IPS-15b (cell line): ENCODE measurements around the gene TP53TG5.

Experiments
- H3K27me3 ChIP-seq: one replicate; pipeline ENCODE4 v1.6.1; 2013; ENCODE audit warnings: low read length; ENCODE audit not compliant: control insufficient read depth, insufficient read depth
- H3K36me3 ChIP-seq: one replicate; pipeline ENCODE4 v1.6.1; 2013; ENCODE audit warnings: low read length; ENCODE audit not compliant: control insufficient read depth, insufficient read depth
- H3K4me1 ChIP-seq: one replicate; pipeline ENCODE4 v1.6.1; 2013; ENCODE audit warnings: mild to moderate bottlenecking, low read length; ENCODE audit not compliant: control insufficient read depth, insufficient read depth
- H3K4me3 ChIP-seq: one replicate; pipeline ENCODE4 v1.5.1; 2013; ENCODE audit warnings: low read depth, low read length
- H3K9ac ChIP-seq: one replicate; pipeline ENCODE4 v1.6.1; 2013; ENCODE audit warnings: low read depth, mild to moderate bottlenecking, low read length
- H3K9me3 ChIP-seq: one replicate; pipeline ENCODE4 v1.6.1; 2013; ENCODE audit warnings: mild to moderate bottlenecking, low read length; ENCODE audit not compliant: control insufficient read depth, insufficient read depth

Gene TP53TG5

DNA sequence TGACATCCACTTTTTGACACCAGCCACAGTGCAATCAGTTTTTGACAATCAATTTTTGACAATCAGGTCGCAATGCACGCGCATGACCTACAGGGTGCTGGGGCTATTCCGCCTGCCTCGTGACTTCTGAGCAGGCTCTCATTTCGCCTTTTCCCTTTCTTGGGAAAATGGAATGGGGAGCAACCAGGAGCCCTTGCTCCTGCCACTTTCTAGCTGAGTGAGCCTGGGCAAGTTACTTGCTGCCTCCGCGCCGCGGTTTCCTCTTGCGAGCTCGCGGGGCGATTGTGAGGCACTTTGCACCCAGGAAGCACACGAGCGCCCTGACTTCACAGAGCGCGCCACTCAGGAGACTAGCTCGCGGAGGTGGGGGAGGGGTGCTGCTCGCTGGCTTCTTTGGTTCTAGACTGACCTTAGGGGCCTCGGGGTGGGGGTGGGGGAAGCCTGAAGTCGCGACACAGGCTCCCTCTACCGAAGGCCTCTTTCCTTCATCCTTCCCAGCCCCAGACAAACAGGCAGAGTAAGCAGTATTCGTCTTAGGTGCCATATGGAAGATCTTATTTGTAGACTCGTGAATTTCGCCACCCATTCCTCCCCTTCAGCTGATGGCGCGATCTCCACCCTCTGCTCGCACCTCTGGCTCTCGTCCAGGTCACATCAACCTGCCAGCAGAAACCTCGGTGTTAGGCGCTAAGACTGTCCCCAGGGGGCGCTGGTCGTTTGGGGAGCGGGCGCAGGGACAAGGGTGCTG, 4.6 kb downstream of the TP53TG5 start:
- H3K27me3 ChIP-seq: peaks cover 9% of the 10 kb centered on the region
- peaks cover 5% of the 10 kb centered on the region for H3K4me1 ChIP-seq
- H3K36me3 ChIP-seq: no peaks in the 10 kb centered on the region
- H3K4me3 ChIP-seq: peak overlapping the region; percentile 68
- H3K9me3 ChIP-seq: no peaks in the 10 kb centered on the region
- no peak overlapping the region for H3K9ac ChIP-seq

GRCh38 chr20:45372646-45373352, 5.3 kb downstream of the TP53TG5 start:
- Histone ChIP-seq H3K9ac (peak overlapping the region; percentile 37), H3K36me3 (peaks cover 2% of the 10 kb centered on the region), H3K4me1 (peaks cover 5% of the 10 kb centered on the region), H3K9me3 (no peaks in the 10 kb centered on the region), H3K4me3 (peak overlapping the region; percentile 68), H3K27me3 (peaks cover 9% of the 10 kb centered on the region)

GRCh38 chr20:45372241-45372640, 5.9 kb downstream of the TP53TG5 start:
- Histone ChIP-seq H3K4me3 (peak overlapping the region; percentile 68), H3K27me3 (peaks cover 9% of the 10 kb centered on the region), H3K9me3 (no peaks in the 10 kb centered on the region), H3K9ac (peak overlapping the region; percentile 37), H3K36me3 (peaks cover 7% of the 10 kb centered on the region), H3K4me1 (peaks cover 5% of the 10 kb centered on the region)

DNA sequence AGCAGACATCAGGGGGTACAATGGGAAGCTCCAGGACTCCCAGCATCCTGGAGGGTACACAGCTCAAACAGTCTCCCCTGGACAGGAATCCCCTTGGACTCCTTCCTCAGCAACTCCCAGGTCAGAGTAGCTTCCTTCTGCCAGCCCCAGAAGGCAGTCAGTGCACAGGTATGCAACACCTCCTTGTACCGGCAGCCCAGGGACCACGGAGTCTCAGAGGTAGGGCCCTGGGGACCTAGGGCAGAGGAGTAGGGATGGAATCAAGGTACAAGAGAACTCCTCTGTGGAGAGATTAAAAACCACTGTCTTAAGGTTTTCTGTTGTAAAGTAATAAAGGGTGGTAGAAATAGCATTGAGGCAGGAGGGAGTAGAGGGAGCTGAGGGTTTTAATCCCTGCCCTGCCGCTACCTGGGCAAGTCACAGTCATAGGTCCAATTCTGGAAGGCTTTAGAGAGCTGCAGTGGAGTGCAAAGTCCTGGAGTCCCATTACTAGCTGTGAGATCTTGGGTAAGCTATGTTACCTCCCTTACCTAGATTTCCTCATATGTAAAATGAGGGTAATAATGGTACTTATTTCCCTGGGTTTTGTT, 7.5 kb downstream of the TP53TG5 start:
- H3K9ac ChIP-seq: no peak overlapping the region
- no peak overlapping the region for H3K4me3 ChIP-seq
- peaks cover 9% of the 10 kb centered on the region for H3K27me3 ChIP-seq
- peaks cover 5% of the 10 kb centered on the region for H3K4me1 ChIP-seq
- peaks cover 15% of the 10 kb centered on the region for H3K36me3 ChIP-seq
- H3K9me3 ChIP-seq: no peaks in the 10 kb centered on the region

DNA sequence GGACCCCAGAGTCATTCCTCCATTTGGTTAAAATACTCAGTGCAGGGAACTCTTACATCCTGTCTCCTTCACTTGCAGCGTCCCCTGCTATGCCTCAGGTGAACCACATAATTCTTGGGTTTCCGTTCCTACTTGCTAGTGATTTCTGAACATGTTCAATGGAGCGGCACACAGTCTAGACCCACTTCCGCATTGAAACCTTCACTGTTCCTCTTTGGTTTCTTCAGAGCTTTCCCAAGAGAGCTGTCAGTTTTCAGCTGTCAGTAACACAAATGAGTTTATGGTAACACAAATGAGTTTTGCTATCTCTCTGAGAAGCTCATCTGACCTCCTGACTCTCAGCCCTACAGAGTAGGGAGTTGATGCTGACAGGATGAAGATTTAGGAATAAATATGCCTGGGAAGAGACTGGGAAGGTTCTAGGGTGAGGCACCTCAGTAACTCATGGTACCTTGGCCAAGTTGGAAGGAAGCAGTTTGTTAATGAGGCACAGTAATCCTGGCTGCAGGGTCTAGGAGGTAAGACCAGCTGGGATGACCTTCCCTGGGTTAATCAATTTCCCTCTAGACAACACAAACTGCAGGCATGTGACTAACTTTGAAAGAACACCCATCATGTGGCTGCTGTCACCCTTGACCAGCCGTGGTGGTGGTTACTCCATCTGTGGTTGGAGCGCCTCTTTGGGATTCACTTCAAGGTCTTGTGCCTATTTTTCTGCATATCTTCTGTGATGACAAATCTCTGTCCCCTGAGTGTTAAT, 9.7 kb downstream of the TP53TG5 start:
- Histone ChIP-seq H3K9ac (no peak overlapping the region), H3K36me3 (peaks cover 15% of the 10 kb centered on the region), H3K27me3 (peaks cover 9% of the 10 kb centered on the region), H3K4me3 (no peak overlapping the region), H3K4me1 (peaks cover 10% of the 10 kb centered on the region), H3K9me3 (no peaks in the 10 kb centered on the region)

DNA sequence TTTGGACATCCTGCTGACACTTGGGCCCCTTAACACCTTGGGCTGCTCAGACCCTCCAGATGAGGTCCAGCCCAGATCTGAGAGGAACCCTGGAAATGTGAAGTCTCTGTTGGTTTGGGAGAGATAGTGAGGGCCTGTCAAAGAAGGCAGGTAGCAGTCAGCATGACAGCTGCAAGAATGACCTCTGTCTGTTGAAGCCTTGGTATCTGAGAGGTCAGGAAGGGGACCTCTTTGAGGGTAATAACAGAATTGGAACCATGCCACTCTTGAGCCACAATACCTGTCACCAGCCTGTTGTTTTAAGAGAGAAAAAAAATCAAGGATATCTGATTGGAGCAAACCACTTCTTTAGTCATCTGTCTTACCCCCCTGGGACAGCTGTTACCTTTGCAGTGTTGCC, 11.0 kb downstream of the TP53TG5 start:
- Histone ChIP-seq H3K4me1 (peaks cover 4% of the 10 kb centered on the region), H3K27me3 (no peaks in the 10 kb centered on the region), H3K4me3 (no peak overlapping the region), H3K36me3 (peaks cover 15% of the 10 kb centered on the region), H3K9me3 (no peaks in the 10 kb centered on the region), H3K9ac (no peak overlapping the region)

- H3K4me3 ChIP-seq: no peak overlapping the region
- H3K36me3 ChIP-seq: peaks cover 15% of the 10 kb centered on the region
- no peaks in the 10 kb centered on the region for H3K9me3 ChIP-seq
- H3K27me3 ChIP-seq: no peaks in the 10 kb centered on the region
- peaks cover 4% of the 10 kb centered on the region for H3K4me1 ChIP-seq
- H3K9ac ChIP-seq: no peak overlapping the region
These were observed 11.5 kb downstream of the TP53TG5 start for GRCh38 chr20:45366631-45367030.

- Histone ChIP-seq H3K9ac (no peak overlapping the region), H3K36me3 (peaks cover 15% of the 10 kb centered on the region), H3K27me3 (no peaks in the 10 kb centered on the region), H3K4me1 (peaks cover 4% of the 10 kb centered on the region), H3K4me3 (no peak overlapping the region), H3K9me3 (no peaks in the 10 kb centered on the region)
These were observed 11.9 kb downstream of the TP53TG5 start for GRCh38 chr20:45366192-45366591.

DNA sequence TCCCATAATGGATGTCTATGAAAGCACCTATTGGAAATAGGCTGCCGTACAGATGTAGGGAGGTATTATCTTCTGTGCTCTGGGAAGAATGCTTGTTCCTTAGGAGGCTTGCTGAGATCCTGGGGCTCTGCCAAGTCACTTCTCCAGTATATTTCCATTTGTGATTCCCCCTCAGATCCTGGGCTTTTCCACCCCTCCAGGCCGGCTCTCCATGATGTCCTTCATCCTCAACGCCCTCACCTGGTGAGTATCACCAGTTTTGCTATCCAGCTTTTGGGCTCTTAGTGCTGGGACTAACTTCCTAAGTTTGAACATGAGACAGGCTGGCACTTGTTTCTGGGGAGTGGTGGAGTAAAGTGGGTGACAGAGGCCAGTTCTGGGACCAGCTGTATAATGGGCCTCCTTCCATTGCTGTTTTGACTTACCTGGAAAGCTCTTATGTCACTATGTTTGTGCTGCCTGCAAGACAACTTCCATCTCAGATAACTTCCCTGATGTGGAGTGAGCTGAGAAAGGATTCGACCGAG, 12.6 kb downstream of the TP53TG5 start:
- H3K36me3 ChIP-seq: peaks cover 15% of the 10 kb centered on the region
- no peak overlapping the region for H3K9ac ChIP-seq
- H3K27me3 ChIP-seq: no peaks in the 10 kb centered on the region
- no peaks in the 10 kb centered on the region for H3K9me3 ChIP-seq
- no peak overlapping the region for H3K4me3 ChIP-seq
- H3K4me1 ChIP-seq: peaks cover 4% of the 10 kb centered on the region

DNA sequence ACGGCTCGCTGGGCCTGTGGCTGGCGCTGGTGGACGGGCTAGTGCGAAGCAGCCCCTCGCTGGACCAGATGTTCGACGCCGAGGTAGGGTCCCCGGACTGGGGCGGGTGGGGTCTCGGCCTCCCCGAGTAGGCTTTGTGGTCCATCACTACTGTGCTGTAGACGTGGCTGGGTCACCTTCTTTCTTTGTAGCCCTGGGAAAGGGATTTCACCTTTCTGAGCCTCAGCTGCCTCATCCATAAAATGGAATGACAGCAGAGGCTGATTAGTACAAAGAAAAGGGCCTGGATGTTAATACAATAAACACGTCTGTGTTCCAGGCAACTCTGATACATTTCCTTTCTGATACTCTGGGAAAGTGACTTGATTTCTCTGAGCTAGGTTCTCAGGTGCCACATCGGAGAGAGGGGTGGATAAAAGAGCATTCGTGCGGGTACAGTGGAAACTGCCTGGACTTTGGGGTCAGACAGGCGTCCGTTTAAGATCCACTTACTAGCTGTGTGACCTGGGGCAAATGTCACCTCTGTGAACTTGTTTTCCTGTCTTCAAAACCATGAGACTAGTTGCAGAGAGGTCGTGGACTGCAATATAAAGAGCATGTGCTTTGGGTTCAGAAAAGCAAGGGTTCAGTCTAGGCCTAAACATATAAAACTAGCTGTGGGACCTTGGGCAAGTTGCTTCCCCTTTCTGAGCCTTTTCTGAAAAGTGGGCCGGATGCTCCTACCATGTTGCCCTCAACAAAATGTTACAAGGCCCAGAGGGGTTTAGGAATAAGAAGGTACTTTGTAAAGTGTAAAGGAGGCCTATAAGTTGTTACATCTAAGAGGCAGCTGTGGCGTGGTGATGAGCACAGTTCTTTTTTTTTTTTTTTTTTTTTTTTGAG, 14.3 kb downstream of the TP53TG5 start:
- Histone ChIP-seq H3K9me3 (no peaks in the 10 kb centered on the region), H3K9ac (peak overlapping the region; percentile 93), H3K4me1 (peaks cover 4% of the 10 kb centered on the region), H3K36me3 (peaks cover 15% of the 10 kb centered on the region), H3K4me3 (peak overlapping the region; percentile 96), H3K27me3 (no peaks in the 10 kb centered on the region)
